Gastrocnemius medialis (tissue), 4 donors: ENCODE data around the gene SGSM2.

ENCODE experiments used
- CTCF ChIP-seq, 5 experiments: fragments of 450-650 bp in 3 of 5; fragments of 200-600 bp in 2 of 5; sonication (generic) in 2 of 5; IDR thresholded peaks in 4 of 5; conservative IDR thresholded peaks in 1 of 5; 1 replicate in 4 of 5; 2 replicates in 1 of 5; pipeline ENCODE4 v1.5.1; 2016 to 2019; ENCODE audit warnings: antibody characterized with exemption in 5 of 5, mild to moderate bottlenecking in 3 of 5, moderate library complexity in 3 of 5
- POLR2A ChIP-seq, 2 donors: fragments of 450-650 bp; IDR thresholded peaks; one replicate each; pipeline ENCODE4 v1.6.1; 2017; ENCODE audit warnings: antibody characterized with exemption in 2 of 2, mild to moderate bottlenecking in 2 of 2, moderate library complexity in 2 of 2

GRCh38 chr17:2317796-2318195 is 19.5 kb upstream of the SGSM2 start:
- no peak for TF ChIP-seq POLR2A (IDR thresholded peaks at IDR 0.05)
- TF ChIP-seq CTCF (IDR thresholded peaks at IDR 0.05 in 4 of 5, conservative IDR thresholded peaks at IDR 0.05 in 1 of 5) = no peak
